ENCODE data around the gene COX5A.
A peak's percentile ranks its signal among the peaks of the same experiment; 100 is the strongest.
"Not testable (repeated sequence)": the region's sequence is repeated elsewhere in the genome, so short reads cannot be mapped to it uniquely, and the experiment has no call there.

Gene COX5A

GRCh38 chr15:74896316-74896715, 41.6 kb downstream of the COX5A start:
- DNase-seq = no peak

GRCh38 chr15:74895830-74896229, 42.0 kb downstream of the COX5A start:
- no peak for DNase-seq

- DNase-seq = not testable (repeated sequence)
Measured at GRCh38 chr15:74894383-74894782, 43.5 kb downstream of the COX5A start.

DNA sequence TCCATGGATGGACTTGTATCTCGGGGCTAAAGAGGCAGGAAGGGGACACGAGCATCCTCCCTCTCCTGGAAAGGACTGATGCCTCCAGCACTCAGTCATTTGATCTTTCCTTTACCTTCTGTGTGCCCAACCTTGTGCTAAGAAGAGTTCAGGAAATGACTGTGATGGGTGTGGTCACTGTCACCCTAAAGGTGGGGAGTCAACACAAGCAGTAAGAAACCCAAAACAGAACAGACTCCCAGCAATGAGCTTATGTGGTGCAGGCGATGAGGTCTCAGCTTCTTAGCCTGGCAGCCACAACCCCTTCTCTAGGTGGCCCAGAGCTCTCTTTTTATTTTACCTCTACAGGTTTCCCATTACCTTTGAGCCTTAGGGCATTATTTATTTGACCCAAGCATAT, 44.2 kb downstream of the COX5A start:
- peak; percentile 64 for DNase-seq

GRCh38 chr15:74892931-74893330, 44.9 kb downstream of the COX5A start:
- no peak for DNase-seq

GRCh38 chr15:74892313-74892712, 45.6 kb downstream of the COX5A start:
- DNase-seq = no peak

DNA sequence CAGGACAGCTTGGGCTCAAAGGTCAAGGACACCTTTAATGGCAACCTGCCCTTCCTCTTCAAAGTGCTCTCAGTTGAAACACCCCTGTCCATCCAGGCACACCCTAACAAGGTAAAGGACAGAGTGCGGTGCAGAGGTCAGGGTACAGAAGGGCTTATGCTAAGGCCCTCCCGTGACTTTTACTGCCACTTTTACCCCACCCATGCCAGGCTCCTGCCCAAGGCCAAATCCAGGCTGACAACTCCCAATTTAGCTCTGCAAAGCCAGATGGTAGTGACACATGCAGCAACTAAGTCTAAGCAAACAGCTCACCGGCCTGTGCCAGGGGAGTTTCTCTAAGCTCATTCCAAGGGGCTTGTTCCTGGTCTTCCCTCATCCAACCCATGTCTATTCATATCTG, 46.4 kb downstream of the COX5A start:
- no peak for DNase-seq

GRCh38 chr15:74890665-74890960, 47.3 kb downstream of the COX5A start:
- no peak for DNase-seq

DNA sequence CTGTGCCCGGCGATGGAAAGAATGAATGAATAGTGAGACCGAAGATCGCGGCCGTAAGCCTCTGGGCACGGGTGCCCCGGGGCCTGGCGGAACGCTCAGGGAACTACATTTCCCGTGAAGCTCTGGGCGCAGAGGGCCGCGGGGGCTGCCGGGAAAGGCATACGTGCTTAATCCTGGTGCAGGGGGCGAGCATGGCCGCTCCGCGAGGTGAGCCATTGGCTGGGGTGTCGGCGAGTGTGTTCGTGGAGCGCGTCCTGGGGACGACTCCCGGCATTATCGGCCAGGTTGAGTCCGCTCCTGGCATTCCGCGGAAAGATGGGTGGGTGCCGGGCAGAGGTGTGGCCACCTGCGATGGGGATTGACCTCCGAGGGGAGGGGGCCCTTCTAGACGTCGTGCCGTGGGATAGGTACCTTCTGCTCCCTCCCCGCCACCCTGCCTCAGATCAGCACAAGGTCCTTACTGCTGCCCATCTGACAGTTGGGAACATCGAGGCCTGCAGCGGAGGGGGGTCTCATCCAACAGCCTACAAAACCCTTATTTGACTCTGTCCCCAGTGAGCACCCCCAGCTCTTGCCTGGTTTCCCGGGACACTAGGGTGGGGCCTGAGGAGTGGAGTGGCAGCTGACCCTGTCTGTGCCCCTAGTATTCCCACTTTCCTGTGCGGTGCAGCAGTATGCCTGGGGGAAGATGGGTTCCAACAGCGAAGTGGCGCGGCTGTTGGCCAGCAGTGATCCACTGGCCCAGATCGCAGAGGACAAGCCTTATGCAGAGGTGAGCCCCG, 47.8 kb downstream of the COX5A start, which contains the start of gene MPI:
MPI (plus strand) TSS at position 160 of the 782 bp plus-strand sequence; CDS start at position 192, 32 bp downstream.
- DNase-seq = peak; percentile 83

GRCh38 chr15:74889390-74889882, 48.4 kb downstream of the COX5A start:
- no peak for DNase-seq

GRCh38 chr15:74888716-74889115, 49.2 kb downstream of the COX5A start:
- no peak for DNase-seq

- DNase-seq = not testable (repeated sequence)
Measured at GRCh38 chr15:74887537-74888193, 50.2 kb downstream of the COX5A start.

DNA sequence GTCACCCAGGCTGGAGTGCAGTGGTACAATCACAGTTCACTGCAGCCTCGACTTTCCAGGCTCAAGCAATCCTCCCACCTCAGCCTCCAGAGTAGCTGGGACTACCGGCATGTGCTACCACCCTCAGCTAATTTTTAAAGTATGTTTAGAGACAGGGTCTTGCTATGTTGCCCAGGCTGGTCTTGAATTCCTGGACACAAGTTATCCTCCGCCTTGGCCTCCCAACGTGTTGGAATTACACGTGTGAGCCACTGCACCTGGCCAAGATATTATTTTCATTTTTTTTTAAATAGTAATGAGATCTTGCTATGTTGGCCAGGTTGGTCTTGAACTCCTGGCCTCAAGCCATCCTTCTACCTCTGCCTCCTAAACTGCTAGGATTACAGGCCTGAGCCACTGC, 52.4 kb downstream of the COX5A start:
- DNase-seq = no peak

DNA sequence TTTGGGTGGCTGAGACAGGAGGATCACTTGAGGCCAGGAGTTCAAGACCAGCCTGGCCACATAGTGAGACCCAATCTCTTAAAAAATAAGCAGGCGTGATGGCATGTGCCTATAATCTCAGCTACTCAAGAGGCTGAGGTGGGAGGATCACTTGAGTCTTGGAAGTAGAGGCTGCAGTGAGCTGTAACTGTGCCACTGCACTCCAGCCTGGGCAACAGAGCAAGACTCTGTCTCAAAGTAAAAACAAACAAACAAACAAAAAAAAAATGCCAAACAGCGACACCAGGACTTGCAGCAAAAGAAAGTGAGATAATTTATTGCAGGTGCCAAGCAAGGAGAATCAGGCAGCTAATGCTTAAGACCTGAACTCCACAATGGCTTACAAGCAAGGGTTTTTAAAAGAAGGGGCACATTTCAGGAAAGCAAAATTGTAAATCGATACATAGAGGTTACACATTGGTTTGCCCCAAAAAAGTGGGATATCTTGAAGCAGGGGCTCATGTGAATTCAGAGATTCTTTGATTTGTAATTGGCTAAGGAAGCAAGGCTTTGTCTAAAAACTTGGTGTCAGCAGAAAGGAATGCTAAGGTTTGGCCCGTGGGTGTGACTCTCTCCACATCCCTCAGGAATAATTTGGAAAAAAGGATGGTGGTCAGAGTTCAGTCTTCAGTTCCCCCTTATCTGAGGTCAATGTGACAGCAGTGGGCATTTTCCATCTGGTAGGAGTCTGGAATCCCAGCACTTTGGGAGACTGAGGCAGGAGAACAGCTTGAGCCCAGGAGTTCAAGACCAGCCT, 53.2 kb downstream of the COX5A start:
- no peak for DNase-seq

GRCh38 chr15:74882528-74882927, 55.3 kb downstream of the COX5A start:
- no peak for DNase-seq

DNA sequence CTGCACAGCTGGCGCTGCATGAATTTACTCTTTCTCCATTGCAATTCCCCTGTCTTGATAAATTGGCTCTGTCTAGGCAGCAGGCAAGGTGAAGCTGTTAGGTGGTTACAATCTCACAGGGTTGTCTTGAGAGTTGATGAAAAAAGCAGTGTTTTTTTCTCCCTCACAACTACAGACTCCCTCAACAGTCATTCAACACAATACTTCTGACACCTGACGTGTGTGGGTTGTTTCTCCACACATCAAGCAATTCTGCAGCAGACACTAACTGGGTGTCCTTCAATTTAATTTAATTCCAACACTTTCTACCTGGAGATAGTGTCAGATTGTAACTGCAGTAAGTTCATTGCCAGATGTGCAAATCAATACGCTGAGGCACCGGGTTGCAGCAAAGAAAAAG, 59.6 kb downstream of the COX5A start:
- DNase-seq = no peak

- DNase-seq = no peak
Measured at GRCh38 chr15:74873756-74874424, 64.0 kb downstream of the COX5A start.

- DNase-seq = peak; percentile 93
Measured at GRCh38 chr15:74873036-74873755, 64.7 kb downstream of the COX5A start, which contains the start of gene SCAMP2. SCAMP2 (minus strand) TSS chr15:74873365; CDS start chr15:74873255, 110 bp downstream.

DNA sequence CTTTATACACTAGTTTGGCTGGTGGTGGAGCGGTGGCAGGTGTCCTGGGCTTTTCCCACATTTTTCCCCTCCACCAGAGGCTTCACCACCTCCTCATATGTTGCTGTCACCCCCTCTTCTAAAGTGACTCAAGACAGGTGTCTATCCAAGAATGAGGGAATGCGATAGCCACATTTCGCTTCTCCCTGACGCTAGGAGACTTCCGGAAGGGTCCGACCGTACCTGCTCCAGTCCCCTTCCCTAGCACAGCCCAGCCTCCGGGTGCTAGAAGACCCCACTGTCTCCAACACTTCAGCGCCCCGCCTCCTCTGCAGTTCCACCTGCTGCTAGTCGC, 65.2 kb downstream of the COX5A start:
- DNase-seq = no peak

- DNase-seq = no peak
Measured at GRCh38 chr15:74870436-74871215, 67.2 kb downstream of the COX5A start.
